ENCODE results near the gene CHDH.

DNA sequence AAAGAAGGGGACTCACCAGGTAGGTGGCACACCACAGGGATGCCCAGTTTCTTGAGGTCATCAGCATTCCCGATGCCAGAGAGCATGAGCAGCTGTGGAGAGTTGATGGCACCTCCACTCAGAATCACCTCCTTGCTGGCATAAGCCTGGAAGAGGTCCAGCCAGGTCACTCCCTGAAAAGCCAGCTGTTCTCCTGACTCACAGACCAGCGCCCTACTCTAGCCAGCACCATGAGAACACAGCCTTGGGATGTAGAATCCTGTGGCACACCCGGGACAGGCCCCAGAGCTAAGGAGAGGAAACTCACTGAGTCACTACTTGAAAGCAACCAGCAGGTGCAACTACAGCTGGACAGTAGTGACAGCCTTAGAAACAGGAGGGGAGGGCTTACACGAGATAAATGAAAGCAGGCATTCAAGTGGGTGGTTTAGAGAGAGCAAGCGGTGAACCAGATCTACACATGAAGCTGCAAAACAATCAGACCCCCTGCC, 24.5 kb downstream of the CHDH start:
- TF ChIP-seq CTCF (IDR thresholded peaks at IDR 0.05; ENCODE audit: borderline replicate concordance, extremely low read depth, low read length, poor library complexity, severe bottlenecking) (no peak), EZH2 (IDR thresholded peaks at IDR 0.05; ENCODE audit: borderline replicate concordance, low read depth, low read length, severe bottlenecking) (no peak)
